ENCODE results near the gene NIN. TPM values are rescaled to one million over a fixed set of nuclear protein-coding genes. Genes with fewer than 3 reads are reported as not detected.

The NIN gene
- total and polyA plus RNA-seq, 10 donors: 11.8 to 139 (median 94.4) TPM

GRCh38 chr14:50762001-50762930 lies 68.7 kb downstream of the NIN start:
- intact Hi-C loops (cut with DNase I; ENCODE audit: low total_unique reads): no loop called here
- no peaks in the 10 kb centered on the region for H3K27me3 ChIP-seq (replicated peaks in 1 of 7)
- H3K27ac ChIP-seq: peak overlapping the region in 2 of 8 donors; percentile 16 to 59
- 86 to 90% (median 86%) methylated on average over 9 of the region's 9 CpGs for WGBS, 5 donors
- TF ChIP-seq POLR2AphosphoS5 (IDR thresholded peaks at IDR 0.05): no peak
- TF ChIP-seq POLR2A (IDR thresholded peaks at IDR 0.05): no peak
- no peak for TF ChIP-seq CTCF (IDR thresholded peaks at IDR 0.05 in 8 of 11, conservative IDR thresholded peaks at IDR 0.05 in 3 of 11)
- H3K4me3 ChIP-seq: no peak overlapping the region
- H3K9me3 ChIP-seq: no peaks in the 10 kb centered on the region
- DNase-seq: no peak
- H3K36me3 ChIP-seq: peaks cover 14 to 100% (median 91%) of the 10 kb centered on the region in 6 donors
- H3K4me1 ChIP-seq: peaks cover 0 to 8% (median under 1%) of the 10 kb centered on the region in 6 donors

- peak overlapping the region in 1 of 8 donors; percentile 59 for H3K27ac ChIP-seq
- DNase-seq: no peak
- TF ChIP-seq CTCF (IDR thresholded peaks at IDR 0.05 in 8 of 11, conservative IDR thresholded peaks at IDR 0.05 in 3 of 11) (no peak), POLR2AphosphoS5 (IDR thresholded peaks at IDR 0.05) (no peak), POLR2A (IDR thresholded peaks at IDR 0.05) (no peak)
- peaks cover 0 to 26% (median 10%) of the 10 kb centered on the region in 6 donors for H3K4me1 ChIP-seq
- WGBS, 5 donors: 91 to 96% (median 95%) methylated on average over 8 of the region's 8 CpGs
- H3K27me3 ChIP-seq (replicated peaks in 1 of 7): no peaks in the 10 kb centered on the region
- intact Hi-C loops (cut with DNase I; ENCODE audit: low total_unique reads): no loop called here
- no peak overlapping the region for H3K4me3 ChIP-seq
- no peaks in the 10 kb centered on the region for H3K9me3 ChIP-seq
- H3K36me3 ChIP-seq: peaks cover 14 to 98% (median 85%) of the 10 kb centered on the region in 6 donors
Measured at GRCh38 chr14:50759800-50760543, 71.0 kb downstream of the NIN start.

- H3K9me3 ChIP-seq: no peaks in the 10 kb centered on the region
- H3K36me3 ChIP-seq: peaks cover 14 to 98% (median 81%) of the 10 kb centered on the region in 6 donors
- 87 to 93% (median 92%) methylated on average over 5 of the region's 5 CpGs for WGBS, 5 donors
- TF ChIP-seq POLR2A (IDR thresholded peaks at IDR 0.05) (no peak), CTCF (IDR thresholded peaks at IDR 0.05 in 8 of 11, conservative IDR thresholded peaks at IDR 0.05 in 3 of 11) (no peak), POLR2AphosphoS5 (IDR thresholded peaks at IDR 0.05) (no peak)
- no peak for DNase-seq
- intact Hi-C loops (cut with DNase I; ENCODE audit: low total_unique reads): no loop called here
- no peaks in the 10 kb centered on the region for H3K27me3 ChIP-seq (replicated peaks in 1 of 7)
- H3K27ac ChIP-seq: peak overlapping the region in 3 of 8 donors; percentile 87 to 93 (median 90)
- H3K4me1 ChIP-seq: peaks cover 0 to 28% (median 11%) of the 10 kb centered on the region in 6 donors
- H3K4me3 ChIP-seq: no peak overlapping the region
Measured at GRCh38 chr14:50758945-50759344, 72.0 kb downstream of the NIN start.
